GM23338 (cell line): ENCODE results near the gene LNX2.

Experiments
- CTCF ChIP-seq, 2 experiments: fragments of 200-600 bp in 1 of 2; sonication (generic) in 1 of 2; conservative IDR thresholded peaks; 2 replicates each; pipeline versions ENCODE4 v1.5.1 to v1.6.1; 2016 to 2017; ENCODE audit warnings: antibody characterized with exemption in 2 of 2, low read depth in 2 of 2, mild to moderate bottlenecking in 2 of 2, moderate library complexity in 1 of 2
- ETS1 ChIP-seq: IDR thresholded peaks from 2 replicates; pipeline ENCODE4 v1.6.1; 2016; ENCODE audit warnings: antibody characterized with exemption
- EZH2 ChIP-seq: fragments of 200-600 bp; sonication (generic); IDR thresholded peaks from one replicate; pipeline ENCODE4 v1.8.0; 2017; ENCODE audit warnings: antibody characterized with exemption, mild to moderate bottlenecking, low read depth; ENCODE audit not compliant: unreplicated experiment
- EZH2phosphoT487 ChIP-seq: fragments of 200-600 bp; sonication (generic); IDR thresholded peaks from one replicate; pipeline ENCODE4 v1.8.1; 2018; ENCODE audit warnings: antibody characterized with exemption; ENCODE audit not compliant: unreplicated experiment
- JUNB ChIP-seq: IDR thresholded peaks from one replicate; pipeline ENCODE4 v1.6.1; 2016; ENCODE audit warnings: antibody characterized with exemption; ENCODE audit not compliant: unreplicated experiment
- POLR2AphosphoS5 ChIP-seq: IDR thresholded peaks from 2 replicates; pipeline ENCODE4 v1.6.1; 2016; ENCODE audit warnings: antibody characterized with exemption, low read depth
- REST ChIP-seq: IDR thresholded peaks from one replicate; pipeline ENCODE4 v1.6.1; 2018; ENCODE audit warnings: antibody characterized with exemption; ENCODE audit not compliant: unreplicated experiment

DNA sequence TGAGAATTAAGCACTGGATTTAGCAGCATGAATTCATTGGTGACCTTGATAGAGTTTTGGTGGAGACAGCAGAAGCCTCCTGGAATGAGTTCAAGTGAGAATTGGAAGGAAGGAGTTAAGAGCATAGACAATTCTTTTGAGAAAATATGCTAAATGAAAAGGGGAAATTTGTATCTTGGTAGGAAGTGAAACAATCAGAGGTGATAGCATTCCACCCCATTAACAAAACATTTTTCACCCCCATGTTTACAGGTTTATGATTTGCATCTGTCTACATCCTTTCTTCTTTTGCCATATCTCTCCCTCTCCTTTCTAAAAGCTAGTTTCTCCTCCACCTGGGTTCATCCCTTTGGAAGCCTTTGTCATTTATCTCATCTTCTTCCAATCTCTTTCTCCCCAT is 27.5 kb downstream of the LNX2 start:
- TF ChIP-seq CTCF (conservative IDR thresholded peaks at IDR 0.05; ENCODE audit: low read depth in 2 of 2) (no peak), EZH2 (no peak), POLR2AphosphoS5 (no peak), EZH2phosphoT487 (no peak), REST (no peak), JUNB (no peak), ETS1 (no peak)
